CD14-positive monocyte (primary cell): ENCODE data around the gene ABCG1. TPM values are rescaled to one million over a fixed set of nuclear protein-coding genes. Genes with fewer than 3 reads are reported as not detected.

Experiments
- DNase-seq, 3 donors: peaks; one replicate each; pipeline ENCODE4 v3.0.0-alpha.2; 2011 to 2022
- H2AFZ ChIP-seq: 2 replicates; pipeline ENCODE4 v1.6.0; 2012; ENCODE audit warnings: mild to moderate bottlenecking, low read depth, low read length, inconsistent platforms; ENCODE audit not compliant: insufficient read depth, poor library complexity, severe bottlenecking
- H3K27ac ChIP-seq, 2 donors: 1 replicate in 1 of 2; 2 replicates in 1 of 2; pipeline ENCODE4 v1.5.1; 2012 to 2013; ENCODE audit warnings: low read length in 2 of 2, control low read depth in 1 of 2, inconsistent platforms in 1 of 2, low read depth in 1 of 2, mild to moderate bottlenecking in 1 of 2
- H3K27me3 ChIP-seq, 2 donors: one replicate each; pipeline versions ENCODE4 v1.6.0 to v1.6.1; 2011 to 2013; ENCODE audit warnings: low read length in 2 of 2; ENCODE audit not compliant: control insufficient read depth in 2 of 2, insufficient read depth in 2 of 2
- H3K36me3 ChIP-seq, 2 donors: replicated peaks in 1 of 2; 1 replicate in 1 of 2; 2 replicates in 1 of 2; pipeline versions ENCODE4 v1.5.1 to v1.6.1; 2012 to 2013; ENCODE audit warnings: low read length in 2 of 2, control low read depth in 1 of 2, inconsistent platforms in 1 of 2, mild to moderate bottlenecking in 1 of 2; ENCODE audit not compliant: insufficient read depth in 2 of 2, control insufficient read depth in 1 of 2
- H3K4me1 ChIP-seq, 2 donors: 1 replicate in 1 of 2; 2 replicates in 1 of 2; pipeline versions ENCODE4 v1.5.1 to v1.6.1; 2012 to 2013; ENCODE audit warnings: low read length in 2 of 2, control low read depth in 1 of 2, inconsistent platforms in 1 of 2, mild to moderate bottlenecking in 1 of 2, moderate library complexity in 1 of 2; ENCODE audit not compliant: insufficient read depth in 2 of 2, control insufficient read depth in 1 of 2
- H3K4me2 ChIP-seq: replicated peaks from 2 replicates; pipeline ENCODE3; 2012; ENCODE audit warnings: low read length, moderate library complexity, mild to moderate bottlenecking; ENCODE audit not compliant: poor library complexity, severe bottlenecking; ENCODE audit errors: extremely low read depth
- H3K4me3 ChIP-seq, 3 experiments: fragments of 200-600 bp in 1 of 3; sonication (generic) in 1 of 3; replicated peaks in 1 of 3; 1 replicate in 2 of 3; 2 replicates in 1 of 3; pipeline ENCODE4 v1.5.1; 2011 to 2013; ENCODE audit warnings: low read length in 3 of 3, mild to moderate bottlenecking in 3 of 3, control low read depth in 2 of 3, low read depth in 2 of 3, inconsistent platforms in 1 of 3, moderate library complexity in 1 of 3
- H3K79me2 ChIP-seq: 2 replicates; pipeline ENCODE4 v1.6.0; 2012; ENCODE audit warnings: mild to moderate bottlenecking, control low read depth, inconsistent platforms, low read length, moderate library complexity; ENCODE audit not compliant: insufficient read depth
- H3K9ac ChIP-seq: 2 replicates; pipeline ENCODE4 v1.6.0; 2017; ENCODE audit warnings: low read length, mild to moderate bottlenecking; ENCODE audit not compliant: insufficient read depth, poor library complexity, severe bottlenecking
- H3K9me3 ChIP-seq, 2 donors: replicated peaks in 1 of 2; 1 replicate in 1 of 2; 2 replicates in 1 of 2; pipeline versions ENCODE4 v1.5.1 to v1.6.1; 2012 to 2013; ENCODE audit warnings: low read length in 2 of 2, control low read depth in 1 of 2; ENCODE audit not compliant: control insufficient read depth in 1 of 2, insufficient read depth in 1 of 2
- H4K20me1 ChIP-seq: 2 replicates; pipeline ENCODE4 v1.6.0; 2012; ENCODE audit warnings: mild to moderate bottlenecking, low read length, control low read depth, moderate library complexity; ENCODE audit not compliant: insufficient read depth
- H3K27ac Mint-ChIP-seq, 7 donors: one replicate each; pipeline ENCODE4 v1.8.0; 2020; ENCODE audit warnings: mild to moderate bottlenecking in 7 of 7, mixed read lengths in 7 of 7, moderate library complexity in 6 of 7, inconsistent platforms in 2 of 7
- H3K27me3 Mint-ChIP-seq, 3 donors: one replicate each; pipeline ENCODE4 v1.8.0; 2021 to 2022; ENCODE audit warnings: low read depth in 3 of 3, mild to moderate bottlenecking in 3 of 3, mixed read lengths in 3 of 3, moderate library complexity in 3 of 3, inconsistent platforms in 1 of 3
- H3K36me3 Mint-ChIP-seq, 2 donors: one replicate each; pipeline ENCODE4 v1.8.0; 2020; ENCODE audit warnings: mixed read lengths in 2 of 2, inconsistent platforms in 1 of 2, mild to moderate bottlenecking in 1 of 2
- H3K4me1 Mint-ChIP-seq: one replicate; pipeline ENCODE4 v1.8.0; 2020; ENCODE audit warnings: mild to moderate bottlenecking, mixed read lengths
- H3K4me3 Mint-ChIP-seq, 2 donors: one replicate each; pipeline ENCODE4 v1.8.0; 2020; ENCODE audit warnings: mild to moderate bottlenecking in 2 of 2, mixed read lengths in 2 of 2, moderate library complexity in 1 of 2
- H3K9me3 Mint-ChIP-seq, 7 donors: one replicate each; pipeline ENCODE4 v1.8.0; 2020 to 2022; ENCODE audit warnings: mixed read lengths in 7 of 7, mild to moderate bottlenecking in 6 of 7, moderate library complexity in 6 of 7, inconsistent platforms in 2 of 7
- WGBS: methylation state at CpG from one replicate; pipeline ENCODE4 v1.1.5; 2013; ENCODE audit warnings: missing lambda C conversion rate; ENCODE audit not compliant: insufficient coverage; 5-methylcytosine and 5-hydroxymethylcytosine counted together
- intact Hi-C, 2 donors: fragments of 100-400 bp; cut with micrococcal nuclease; formaldehyde crosslinking; loops; one replicate each; pipeline versions ENCODE4 v1.15.0 to v1.15.1; 2023
- polyA plus RNA-seq, 3 donors: library from polyadenylated mRNA; depleted of rRNA in 1 of 3; unstranded in 2 of 3; stranded (reverse) in 1 of 3; fragments of 300-500 nt in 2 of 3; fragments of >200 nt in 1 of 3; fragmentation: Illumina TruSeq in 2 of 3; gene quantifications; 1 replicate in 2 of 3; 2 replicates in 1 of 3; pipeline ENCODE4 v1.2.3, GENCODE V29; 2012 to 2021
- TF ChIP-seq, protein P1 (sequence below): fragments of 200-600 bp; IDR thresholded peaks from one replicate; pipeline ENCODE4 v1.8.0; 2022; ENCODE audit warnings: antibody characterized with exemption, mild to moderate bottlenecking

ABCG1 gene
- polyA plus RNA-seq, 3 donors = 3.0 to 5.2 (median 3.5) TPM

DNA sequence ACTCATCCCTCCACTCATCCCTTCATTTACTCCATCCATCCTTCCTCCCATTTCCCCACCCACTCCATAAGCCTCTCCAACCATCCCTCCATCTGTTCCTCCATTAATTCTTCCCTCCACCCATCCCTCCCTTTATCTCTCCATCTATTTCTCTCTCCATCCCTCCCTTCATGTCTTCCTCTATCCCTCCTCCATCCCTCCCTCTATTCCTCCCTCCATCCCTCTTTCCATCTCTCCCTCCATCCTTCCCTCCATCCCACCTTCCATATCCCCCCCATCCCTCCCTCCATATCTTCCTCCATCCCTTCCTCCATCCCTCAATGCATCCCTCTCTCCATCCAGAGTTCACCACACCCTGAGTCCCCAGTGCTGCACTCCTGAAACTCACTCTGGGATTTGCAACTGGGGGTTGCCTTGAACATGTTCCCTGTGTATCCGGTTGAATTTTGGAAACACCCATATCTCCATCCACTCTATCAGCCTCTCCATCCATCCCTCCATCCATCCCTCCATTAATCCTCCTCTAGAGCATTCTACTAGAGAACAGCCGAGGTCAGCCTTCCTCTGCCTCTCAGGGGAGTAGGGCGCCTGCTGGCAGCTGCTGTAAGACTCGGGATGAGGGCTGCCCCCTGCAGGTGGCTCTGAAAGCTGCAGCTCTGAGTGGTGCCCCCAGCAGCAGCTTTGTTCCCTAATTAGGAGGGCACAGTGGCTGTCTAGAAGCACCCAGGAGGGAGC lies 39.4 kb downstream of the ABCG1 start:
- H3K36me3 Mint-ChIP-seq = peaks cover 0 to 6% of the 10 kb centered on the region in 2 donors
- no peaks in the 10 kb centered on the region for H3K79me2 ChIP-seq

DNA sequence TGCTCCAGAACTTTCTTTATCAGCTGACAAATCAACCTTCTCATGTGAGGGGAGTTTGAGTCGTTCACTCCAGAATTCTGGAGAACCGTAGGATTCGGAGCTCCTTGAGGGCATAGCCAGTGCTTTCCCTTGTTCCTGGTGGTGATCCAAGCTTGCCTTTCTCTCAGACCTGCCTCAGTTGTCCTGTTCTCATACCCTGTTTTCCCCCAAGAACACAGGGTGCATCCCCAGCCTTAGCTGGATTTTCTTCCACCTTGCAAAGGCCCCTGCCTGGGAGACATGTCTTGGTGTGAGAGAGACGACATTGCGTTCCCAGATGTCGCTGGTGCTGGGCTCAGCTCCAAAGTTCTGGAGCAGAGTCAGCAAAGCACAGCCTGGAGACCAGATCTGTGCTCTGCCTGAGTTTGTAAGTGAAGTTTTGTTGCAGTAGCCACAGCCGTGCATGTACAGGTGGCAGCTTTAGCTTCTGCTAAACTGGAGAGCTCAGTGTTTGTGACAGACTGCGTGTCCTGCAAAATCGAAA lies 40.0 kb downstream of the ABCG1 start:
- Histone ChIP-seq H3K4me2 (no peak overlapping the region), H3K9me3 (no peaks in the 10 kb centered on the region), H3K4me1 (peaks cover 22 to 30% of the 10 kb centered on the region in 2 donors), H3K79me2 (no peaks in the 10 kb centered on the region), H3K36me3 (no peaks in the 10 kb centered on the region), H3K27ac (no peak overlapping the region), H3K4me3 (no peak overlapping the region), H3K27me3 (no peaks in the 10 kb centered on the region), H2AFZ (no peak overlapping the region), H4K20me1 (no peaks in the 10 kb centered on the region), H3K9ac (no peak overlapping the region)
- no peak overlapping the region for H3K27ac Mint-ChIP-seq
- intact Hi-C loops = loop anchor here (2.0 to 5.0 kb wide), 4 partner anchors 37 to 112 kb away; no protein-coding TSS in a partner anchor
- DNase-seq = no peak
- H3K4me3 Mint-ChIP-seq = no peak overlapping the region
- peaks cover 0 to 10% of the 10 kb centered on the region in 2 donors for H3K36me3 Mint-ChIP-seq
- peaks cover 0 to 7% (median 4%) of the 10 kb centered on the region in 3 donors for H3K27me3 Mint-ChIP-seq
- TF ChIP-seq, protein P1, sequence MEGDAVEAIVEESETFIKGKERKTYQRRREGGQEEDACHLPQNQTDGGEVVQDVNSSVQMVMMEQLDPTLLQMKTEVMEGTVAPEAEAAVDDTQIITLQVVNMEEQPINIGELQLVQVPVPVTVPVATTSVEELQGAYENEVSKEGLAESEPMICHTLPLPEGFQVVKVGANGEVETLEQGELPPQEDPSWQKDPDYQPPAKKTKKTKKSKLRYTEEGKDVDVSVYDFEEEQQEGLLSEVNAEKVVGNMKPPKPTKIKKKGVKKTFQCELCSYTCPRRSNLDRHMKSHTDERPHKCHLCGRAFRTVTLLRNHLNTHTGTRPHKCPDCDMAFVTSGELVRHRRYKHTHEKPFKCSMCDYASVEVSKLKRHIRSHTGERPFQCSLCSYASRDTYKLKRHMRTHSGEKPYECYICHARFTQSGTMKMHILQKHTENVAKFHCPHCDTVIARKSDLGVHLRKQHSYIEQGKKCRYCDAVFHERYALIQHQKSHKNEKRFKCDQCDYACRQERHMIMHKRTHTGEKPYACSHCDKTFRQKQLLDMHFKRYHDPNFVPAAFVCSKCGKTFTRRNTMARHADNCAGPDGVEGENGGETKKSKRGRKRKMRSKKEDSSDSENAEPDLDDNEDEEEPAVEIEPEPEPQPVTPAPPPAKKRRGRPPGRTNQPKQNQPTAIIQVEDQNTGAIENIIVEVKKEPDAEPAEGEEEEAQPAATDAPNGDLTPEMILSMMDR = peak; percentile 50
- peaks cover 40% of the 10 kb centered on the region for H3K4me1 Mint-ChIP-seq
- 79% methylated on average over 8 of the region's 9 CpGs for WGBS
- H3K9me3 Mint-ChIP-seq = no peaks in the 10 kb centered on the region

More for the DNA sequence above, 39.4 kb downstream of the ABCG1 start:
- no peaks in the 10 kb centered on the region for H3K9me3 Mint-ChIP-seq
- intact Hi-C loops = loop anchor here (2.0 to 5.0 kb wide), 4 partner anchors 36 to 111 kb away; no protein-coding TSS in a partner anchor
- TF ChIP-seq, protein P1 = peak; percentile 95
- H3K4me1 Mint-ChIP-seq = peaks cover 36% of the 10 kb centered on the region
- H3K27ac Mint-ChIP-seq = peak overlapping the region in 1 of 7 donors; percentile 33
- peaks cover 0 to 9% (median 5%) of the 10 kb centered on the region in 3 donors for H3K27me3 Mint-ChIP-seq
- Histone ChIP-seq H3K9ac (no peak overlapping the region), H3K4me1 (peaks cover 16 to 24% of the 10 kb centered on the region in 2 donors), H3K36me3 (no peaks in the 10 kb centered on the region), H3K4me2 (no peak overlapping the region), H3K27me3 (no peaks in the 10 kb centered on the region), H3K4me3 (no peak overlapping the region), H2AFZ (no peak overlapping the region), H3K27ac (no peak overlapping the region), H3K9me3 (no peaks in the 10 kb centered on the region), H4K20me1 (peaks cover 3% of the 10 kb centered on the region)
- peak overlapping the region in 1 of 2 donors; percentile 2 for H3K4me3 Mint-ChIP-seq
- 30% methylated on average over 2 of the region's 4 CpGs for WGBS
- peak; percentile 71 to 84 (median 78) for DNase-seq
